Stimulated activated CD8-positive, alpha-beta memory T cell treated with anti-CD3 and anti-CD28 coated beads, Interleukin-4, amount 100 ng/mL, for 24 hours (primary cell): ENCODE measurements around the gene MRPL9.
"Not testable (repeated sequence)": the region's sequence is repeated elsewhere in the genome, so short reads cannot be mapped to it uniquely, and the experiment has no call there.

Experiments
- DNase-seq: peaks from one replicate; pipeline ENCODE4 v3.0.0-alpha.2; 2020; ENCODE audit warnings: low read depth

Gene MRPL9

DNA sequence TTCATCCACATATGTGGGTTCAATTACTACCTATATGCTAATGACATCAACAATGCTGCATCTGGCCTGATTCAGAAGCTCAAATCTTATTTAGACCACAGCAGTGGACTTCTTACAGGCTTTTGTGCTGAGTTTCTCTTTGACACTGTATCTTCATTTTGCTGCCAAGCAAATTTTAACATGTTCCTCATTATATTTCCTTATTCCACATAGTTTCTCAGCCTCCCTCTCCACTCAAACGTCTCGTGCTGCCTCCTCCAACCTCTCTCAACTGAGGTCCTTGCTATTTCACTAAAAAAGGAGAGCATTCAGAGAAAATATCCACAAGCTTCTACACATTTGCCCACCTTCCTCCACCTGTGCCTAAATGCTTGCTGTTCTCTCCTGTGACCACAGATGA is 20.5 kb upstream of the MRPL9 start:
- DNase-seq, result no peak

DNA sequence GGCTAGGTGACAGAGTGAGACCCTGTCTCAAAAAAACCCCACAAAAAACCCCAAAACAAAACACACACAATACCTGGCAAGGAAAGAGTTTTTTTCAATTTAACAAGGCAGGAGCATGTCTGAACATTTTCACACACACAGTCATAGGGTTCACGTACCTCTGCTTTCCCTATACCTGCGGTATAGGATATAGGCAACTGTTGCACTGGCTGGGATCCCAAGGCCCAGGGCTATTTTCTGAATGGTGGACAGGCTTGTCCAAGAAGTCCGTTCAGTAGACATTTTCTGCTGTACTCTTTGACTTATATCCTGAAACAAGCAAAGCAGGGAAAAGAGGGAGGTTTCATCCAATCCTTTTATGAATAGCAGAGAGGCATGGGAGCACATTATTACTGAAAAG is 19.4 kb upstream of the MRPL9 start:
- DNase-seq, result no peak

DNA sequence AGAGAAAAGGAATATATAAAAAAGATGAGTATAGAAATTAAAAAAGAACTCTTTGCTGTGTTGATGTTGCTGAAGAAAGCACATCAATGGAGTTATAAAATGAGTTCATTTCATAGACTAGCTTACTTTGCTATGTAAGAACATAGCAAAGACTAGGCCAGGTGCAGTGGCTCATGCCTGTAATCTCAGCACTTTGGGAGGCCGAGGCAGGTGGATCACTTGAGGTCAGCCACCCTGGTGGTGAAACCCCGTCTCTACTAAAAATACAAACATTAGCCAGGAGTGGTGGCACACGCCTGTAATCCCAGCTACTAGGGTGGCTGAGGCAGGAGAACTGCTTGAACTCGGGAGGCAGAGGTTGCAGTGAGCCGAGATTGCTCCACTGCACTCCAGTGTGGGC is 18.7 kb upstream of the MRPL9 start:
- not testable (repeated sequence) for DNase-seq

DNA sequence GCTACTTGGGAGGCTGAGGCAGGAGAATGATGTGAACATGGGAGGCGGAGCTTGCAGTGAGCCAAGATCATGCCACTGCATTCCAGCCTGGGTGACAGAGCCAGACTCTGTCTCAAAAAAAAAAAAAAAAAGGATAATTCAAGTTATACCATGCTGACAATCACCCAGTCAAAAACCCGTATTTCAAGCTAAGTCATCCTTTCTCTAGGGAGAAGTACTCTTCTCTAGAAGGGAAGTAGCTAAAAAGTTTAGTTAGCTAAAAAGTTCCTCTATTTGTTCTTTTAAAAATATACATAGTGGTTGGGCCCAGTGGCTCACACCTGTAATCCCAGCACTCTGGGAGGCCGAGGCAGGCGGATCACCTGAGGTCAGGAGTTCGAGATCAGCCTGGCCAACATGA is 17.4 kb upstream of the MRPL9 start:
- not testable (repeated sequence) for DNase-seq

DNA sequence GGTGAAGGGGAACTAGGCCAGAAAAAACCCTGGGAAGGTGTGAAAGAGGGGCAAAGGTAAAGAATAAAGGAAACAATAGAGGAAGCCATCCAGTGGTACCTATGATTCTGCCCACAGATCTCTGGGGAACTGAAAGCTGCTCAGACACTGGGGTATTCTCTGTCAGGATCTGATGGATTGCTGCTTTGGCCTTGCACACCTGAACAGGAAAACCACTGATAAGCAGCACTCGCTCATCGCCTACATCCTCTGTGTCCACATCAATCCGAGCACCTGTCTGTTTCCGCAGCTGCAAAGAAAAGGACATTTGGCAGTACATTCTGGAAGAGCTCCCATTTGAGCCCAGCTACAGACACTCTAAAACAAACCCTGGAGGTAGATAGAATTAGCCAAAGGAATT is 16.6 kb upstream of the MRPL9 start:
- no peak for DNase-seq

DNA sequence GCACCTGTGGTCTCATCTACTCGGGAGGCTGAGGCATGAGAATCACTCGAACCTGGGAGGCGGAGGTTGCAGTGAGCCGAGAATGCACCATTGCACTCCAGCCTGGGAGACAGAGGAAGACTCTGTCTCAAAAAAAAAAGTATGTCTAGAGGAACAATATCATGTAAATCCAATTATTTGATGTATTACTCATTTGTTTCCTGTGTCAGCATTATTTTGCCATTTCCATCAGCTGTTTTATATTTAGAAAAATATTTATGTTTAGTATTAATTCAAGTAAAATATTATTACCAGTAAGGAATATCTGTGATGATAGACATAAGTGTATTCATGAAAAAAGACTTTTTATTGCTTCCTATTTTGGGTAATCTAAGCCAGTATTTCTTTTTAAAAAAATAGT is 14.0 kb upstream of the MRPL9 start:
- no peak for DNase-seq

DNA sequence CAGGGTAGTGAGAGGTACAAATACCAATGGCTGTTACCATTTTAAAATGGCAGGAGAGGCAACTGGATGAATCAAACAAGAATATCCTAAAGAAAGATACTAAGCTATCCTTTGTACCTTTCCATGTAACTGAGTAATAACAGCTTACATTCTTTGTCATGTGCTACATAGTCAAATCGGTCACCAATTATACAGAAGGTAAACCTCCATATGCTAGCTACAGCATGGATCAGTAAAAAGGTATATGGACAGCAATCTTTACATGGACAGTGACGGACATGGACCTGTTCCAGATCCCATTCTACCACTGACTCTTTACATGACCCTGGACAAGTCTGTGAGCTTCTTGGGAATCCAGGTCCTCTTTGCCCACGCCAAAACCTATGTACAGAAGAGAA is 13.4 kb upstream of the MRPL9 start:
- DNase-seq, result no peak

DNA sequence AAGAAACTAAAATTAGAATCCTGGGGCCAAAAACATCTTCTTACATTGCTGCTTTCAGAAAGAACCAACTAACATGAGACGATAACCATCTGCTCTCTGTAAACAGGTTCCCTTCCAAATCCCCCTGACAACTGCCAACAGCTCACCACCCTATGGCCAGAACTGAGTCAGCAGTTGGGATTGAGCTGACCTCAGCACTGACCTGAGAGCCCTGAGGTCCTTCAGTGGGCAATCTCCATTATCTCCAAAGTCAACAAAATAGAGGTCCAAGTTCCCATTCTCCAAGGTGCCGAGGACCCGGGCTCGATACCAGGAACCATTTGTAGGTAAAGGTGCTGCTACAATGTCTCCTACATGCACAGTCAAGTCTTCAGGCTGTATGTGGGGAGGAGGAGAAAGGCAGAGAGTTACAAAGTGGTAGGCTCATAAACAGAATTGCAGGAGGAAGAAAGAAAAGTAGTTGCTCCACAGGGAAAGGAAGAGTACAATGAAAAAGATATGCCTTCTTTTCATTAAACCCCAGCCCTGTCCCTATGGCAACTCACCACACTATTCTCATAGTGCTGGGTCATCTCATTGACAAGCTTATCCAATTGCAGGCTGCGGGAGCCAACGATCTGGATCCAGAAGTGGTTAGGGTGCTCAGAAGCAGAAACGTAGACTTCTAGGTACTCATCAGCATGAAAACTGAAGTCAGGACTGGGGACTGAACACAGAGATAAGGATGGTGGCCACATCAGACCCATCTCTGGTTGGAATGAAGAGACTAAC is 12.8 kb upstream of the MRPL9 start:
- no peak for DNase-seq

DNA sequence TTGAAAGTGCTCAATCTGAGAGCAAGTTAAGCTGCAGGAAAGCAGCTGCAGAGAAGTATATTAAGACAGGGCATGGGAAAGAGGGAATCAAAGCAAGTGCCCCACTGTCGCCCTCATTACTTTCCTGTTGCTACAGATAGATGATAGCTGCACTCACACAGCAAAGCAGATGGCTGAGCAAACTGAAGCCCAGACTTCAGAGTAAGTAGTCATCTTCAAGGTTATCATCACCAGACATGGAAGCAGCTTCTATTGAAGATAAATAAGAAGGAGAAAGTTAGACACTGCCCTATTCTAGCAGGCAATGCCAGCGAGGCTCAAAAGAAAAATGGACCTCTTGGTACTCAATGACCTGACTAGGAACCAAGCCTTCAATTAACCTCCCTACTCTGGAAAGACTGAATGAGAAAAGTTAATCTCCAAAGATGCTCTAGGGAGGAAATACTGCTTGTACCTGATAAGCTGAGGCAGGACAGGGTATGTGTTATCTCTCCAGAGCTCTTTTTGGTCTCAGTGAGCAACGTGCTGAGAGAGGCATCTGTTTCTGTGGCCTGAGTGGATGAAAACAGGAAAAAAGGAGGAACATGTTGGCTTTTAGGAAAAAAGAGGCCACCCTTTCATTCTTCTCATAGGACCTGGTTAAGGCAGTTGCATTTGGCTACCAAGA is 11.1 kb upstream of the MRPL9 start:
- DNase-seq, result no peak

DNA sequence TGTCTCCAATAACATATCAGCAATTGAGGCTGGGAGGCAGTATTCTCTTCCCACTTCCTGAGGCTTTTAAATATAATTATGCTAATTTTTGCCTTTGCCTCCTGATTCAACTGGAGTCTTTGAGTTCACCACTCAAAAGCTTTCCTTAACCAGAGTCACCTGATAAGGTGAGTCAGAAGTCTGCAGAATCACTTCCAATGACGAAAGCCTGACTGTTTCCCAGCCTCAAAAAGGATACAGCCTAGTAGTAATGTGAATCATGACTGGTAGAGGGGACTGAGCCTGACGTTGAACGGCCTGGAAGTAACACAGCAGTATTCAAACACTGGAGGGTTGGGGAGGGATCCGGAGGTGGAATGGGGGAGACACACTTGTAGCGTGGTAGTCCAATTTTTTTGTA is 10.4 kb upstream of the MRPL9 start:
- no peak for DNase-seq

DNA sequence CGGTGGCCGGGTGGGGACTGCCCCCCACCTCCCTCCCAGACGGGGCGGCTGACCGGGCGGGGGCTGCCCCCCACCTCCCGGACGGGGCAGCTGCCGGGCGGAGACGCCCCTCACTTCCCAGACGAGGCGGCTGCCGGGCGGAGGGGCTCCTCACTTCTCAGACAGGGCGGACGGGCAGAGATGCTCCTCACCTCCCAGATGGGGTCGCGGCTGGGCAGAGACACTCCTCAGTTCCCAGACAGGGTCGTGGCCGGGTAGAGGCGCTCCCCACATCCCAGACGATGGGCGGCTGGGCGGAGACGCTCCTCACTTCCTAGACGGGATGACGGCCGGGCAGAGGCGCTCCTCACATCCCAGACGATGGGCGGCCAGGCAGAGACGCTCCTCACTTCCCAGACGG is 6.0 kb upstream of the MRPL9 start:
- DNase-seq, result not testable (repeated sequence)

DNA sequence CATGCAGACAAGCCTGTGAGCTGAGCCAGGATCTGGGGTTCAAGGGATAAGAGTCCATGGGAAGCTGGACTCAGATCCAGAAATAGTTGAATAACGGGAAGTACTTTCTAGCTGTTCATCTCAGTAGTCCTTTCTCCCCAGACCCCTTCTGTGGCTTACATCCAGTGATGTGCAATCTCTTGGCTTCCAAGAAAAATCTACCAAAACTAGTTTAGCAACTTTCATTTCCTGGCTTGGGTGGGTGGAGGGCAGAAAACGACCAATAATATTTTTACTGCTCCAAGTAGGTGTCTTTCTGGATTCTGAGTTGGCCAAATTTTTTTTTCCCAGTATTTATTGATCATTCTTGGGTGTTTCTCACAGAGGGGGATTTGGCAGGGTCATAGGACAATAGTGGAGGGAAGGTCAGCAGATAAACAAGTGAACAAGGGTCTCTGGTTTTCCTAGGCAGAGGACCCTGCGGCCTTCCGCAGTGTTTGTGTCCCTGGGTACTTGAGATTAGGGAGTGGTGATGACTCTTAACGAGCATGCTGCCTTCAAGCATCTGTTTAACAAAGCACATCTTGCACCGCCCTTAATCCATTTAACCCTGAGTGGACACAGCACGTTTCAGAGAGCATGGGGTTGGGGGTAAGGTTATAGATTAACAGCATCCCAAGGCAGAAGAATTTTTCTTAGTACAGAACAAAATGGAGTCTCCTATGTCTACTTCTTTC is 5.2 kb upstream of the MRPL9 start:
- not testable (repeated sequence) for DNase-seq

DNA sequence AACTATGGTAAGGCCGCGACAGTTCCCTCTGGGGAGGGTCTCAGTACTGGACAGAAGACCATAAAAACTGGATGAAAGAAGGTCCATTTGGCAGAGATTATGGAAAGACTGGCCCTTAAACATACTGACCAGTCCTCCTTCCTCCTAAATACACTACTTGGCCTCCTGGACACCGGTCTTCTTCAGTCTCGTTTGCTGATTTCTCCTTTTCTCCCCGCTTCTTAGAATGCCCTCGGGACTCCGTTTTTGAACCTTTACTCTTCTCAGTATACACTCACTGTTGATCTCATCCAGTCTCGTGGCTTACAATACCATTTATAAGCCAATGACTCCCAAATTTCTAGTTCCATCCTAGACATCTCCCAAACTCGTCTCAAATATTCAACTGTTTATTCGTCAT is 694 bp upstream of the MRPL9 start:
- DNase-seq, result no peak

DNA sequence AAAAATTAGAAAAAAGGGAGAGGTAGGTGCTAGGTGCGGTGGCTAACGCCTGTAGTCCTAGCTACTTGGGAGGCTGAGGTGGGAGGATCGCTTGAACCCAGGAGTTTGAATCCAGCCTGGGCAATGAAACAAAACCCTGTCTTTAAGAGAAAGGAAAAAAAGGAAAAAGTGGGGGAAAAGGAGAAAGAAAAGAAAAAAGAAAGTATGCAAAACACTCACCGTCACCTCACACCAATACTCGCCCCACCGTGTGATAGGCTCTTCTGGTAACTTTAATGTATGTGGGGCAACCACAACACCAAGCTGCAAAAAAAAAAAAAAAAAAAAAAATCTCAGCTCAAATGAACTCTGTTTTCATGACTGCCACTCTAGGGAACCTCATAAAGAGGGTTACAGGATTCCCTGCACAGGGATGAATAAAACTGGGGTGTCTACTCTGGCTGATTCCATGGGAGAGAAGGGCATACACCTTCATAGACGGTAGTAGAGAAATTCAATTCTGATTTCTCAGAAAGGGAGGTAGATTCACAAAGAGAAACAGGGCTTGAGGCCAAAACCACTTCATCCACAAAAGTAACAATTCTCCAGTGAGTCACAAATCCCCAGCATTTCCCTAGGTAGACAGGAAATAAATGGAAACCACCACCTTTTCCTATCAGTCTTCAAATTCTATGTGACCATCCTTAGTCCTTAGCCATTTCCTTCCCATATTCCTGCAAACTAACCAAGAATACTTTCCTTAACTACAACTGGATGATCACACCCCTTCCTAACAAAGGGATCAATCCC is 2.5 kb downstream of the MRPL9 start:
- DNase-seq, result no peak

DNA sequence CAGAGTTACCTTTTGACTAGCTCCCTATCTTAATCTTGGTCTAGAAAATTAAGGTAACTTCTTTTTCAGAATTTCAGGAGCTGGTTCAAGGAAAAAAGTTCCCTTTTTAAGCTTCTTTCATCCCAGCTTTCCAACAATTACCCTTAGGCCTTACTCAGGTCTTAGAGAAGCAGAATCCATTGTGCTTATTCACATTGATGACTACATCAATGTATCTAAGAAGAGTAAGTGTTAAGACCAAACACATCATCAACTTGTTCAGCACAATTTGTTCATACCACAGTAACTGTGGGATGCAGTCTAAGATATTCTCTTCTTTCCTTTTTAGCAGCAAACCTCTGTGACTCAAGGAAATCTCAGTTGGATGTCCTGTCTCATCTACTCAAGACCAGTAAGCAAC is 4.1 kb downstream of the MRPL9 start:
- no peak for DNase-seq

DNA sequence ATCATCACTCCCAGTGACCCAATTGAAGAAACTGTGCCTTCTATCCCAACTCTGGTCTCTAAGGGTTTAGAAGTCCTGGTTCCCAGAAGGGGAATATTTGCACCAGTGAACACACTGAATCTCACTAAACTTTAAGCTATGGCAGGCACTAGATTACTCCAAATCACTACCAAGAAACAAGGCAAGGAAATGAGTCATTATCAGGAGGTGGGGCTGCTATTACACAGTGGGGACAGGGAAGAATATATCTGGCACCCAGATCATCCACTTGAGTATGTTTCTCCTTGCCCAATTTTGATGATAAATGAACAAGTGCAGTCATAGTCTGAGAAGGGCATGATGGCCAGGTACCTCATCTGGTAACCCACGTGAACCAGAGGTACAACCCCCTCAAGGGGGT is 7.0 kb downstream of the MRPL9 start:
- DNase-seq, result no peak

DNA sequence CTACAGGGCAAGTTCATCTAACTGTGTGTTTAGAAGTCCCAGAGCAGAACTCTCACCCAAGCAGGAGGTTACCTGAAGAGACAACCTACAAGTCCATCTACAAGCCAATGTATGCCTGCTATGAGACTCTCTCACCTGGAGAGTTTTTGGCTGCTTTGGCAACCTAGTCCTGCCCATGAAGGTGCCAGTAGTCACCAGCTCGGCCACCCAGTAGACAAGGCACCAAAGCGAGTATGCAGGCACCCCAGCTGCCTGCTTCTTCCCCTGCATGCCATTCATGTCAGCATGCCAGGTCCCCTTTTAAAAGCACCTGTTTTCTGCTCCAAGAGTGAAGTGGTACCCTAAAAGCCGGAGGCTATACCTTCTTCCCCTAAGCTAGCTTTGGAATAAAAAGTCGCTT is 21.8 kb downstream of the MRPL9 start:
- DNase-seq, result no peak

DNA sequence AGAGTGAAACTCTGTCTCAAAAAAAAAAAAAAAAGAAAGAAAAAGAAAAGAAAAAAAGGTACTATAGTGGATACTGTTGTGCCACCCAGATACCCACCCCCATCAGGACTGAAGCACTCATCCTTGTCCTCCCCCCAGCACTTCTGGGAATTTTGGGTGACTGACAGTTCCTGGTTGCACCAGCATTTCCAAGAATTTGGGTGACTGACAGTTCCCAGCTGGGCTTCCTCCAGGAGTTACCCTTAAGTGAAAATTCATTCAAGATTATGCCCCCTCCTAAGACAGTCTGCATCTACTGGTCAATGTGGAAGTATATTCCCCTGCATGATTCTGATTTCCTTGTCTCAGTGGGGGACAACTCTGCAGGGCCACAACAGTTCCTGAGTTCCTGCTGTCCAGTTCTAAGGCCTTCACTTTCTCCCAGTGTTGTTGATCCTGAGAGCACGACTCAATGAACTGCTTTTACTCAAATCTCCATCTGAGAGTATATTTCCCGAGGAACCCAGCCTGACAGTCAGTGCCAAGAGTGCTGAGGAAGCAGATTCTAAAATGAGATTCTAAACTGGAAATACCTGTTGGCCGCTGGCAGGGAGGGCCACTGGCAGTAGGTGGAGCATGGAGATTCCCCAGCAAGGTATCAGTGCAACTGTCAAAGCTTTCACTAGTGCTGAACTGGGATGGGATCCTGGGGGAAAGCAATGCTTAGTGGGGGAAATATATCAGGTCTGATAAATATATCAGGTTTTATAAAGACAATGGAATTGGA is 23.5 kb downstream of the MRPL9 start:
- DNase-seq, result no peak

DNA sequence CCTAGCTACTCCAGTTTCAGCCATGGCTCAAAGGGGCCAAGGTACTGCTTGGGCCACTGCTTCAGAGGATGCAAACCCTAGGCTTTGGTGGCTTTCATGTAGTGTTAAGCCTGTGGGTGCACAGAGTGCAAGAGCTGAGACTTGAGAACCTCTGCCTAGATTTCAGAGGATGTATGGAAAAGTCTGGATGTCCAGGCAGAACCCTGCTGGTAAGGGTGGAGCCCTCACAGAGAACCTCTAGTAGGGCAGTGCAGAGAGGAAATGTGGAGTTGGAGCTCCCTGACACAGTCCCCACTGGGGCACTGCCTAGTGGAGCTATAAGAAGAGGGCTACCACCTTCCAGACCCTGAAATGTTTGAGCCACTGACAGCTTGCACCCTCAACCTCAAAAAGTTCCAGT is 25.8 kb downstream of the MRPL9 start:
- no peak for DNase-seq

DNA sequence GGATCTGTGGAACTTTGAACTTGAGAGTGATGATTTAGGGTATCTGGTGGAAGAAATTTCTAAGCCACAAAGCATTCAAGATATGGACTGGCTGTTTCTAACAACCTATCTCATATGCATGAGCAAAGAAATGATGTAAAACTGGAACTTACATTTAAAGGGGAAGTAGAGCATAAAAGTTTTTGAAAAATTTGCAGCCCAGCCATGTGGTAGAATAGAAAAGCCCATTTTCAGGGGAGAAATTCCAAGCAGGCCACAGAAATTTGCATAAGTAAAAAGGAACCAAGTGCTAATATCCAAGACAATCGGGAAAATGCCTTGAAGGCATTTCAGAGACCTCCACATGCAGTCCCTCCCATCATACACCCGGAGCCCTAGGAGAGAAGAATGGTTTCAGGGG is 26.3 kb downstream of the MRPL9 start:
- no peak for DNase-seq

DNA sequence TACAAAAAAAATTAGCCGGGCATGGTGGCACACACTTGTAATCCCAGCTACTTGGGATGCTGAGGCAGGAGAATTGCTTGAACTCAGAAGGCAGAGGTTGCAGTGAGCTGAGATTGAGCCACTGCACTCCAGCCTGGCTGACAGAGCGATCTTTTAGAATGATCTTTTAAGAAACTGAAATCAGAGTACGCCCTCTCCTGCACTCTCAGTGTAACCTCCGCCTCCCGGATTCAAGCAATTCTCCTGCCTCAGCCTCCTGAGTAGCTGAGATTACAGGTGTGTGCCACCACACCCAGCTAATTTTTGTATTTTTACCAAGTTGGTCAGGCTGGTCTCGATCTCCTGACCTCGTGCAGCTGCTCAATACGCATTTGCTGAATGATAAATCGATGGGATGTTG is 29.3 kb downstream of the MRPL9 start:
- DNase-seq, result not testable (repeated sequence)

DNA sequence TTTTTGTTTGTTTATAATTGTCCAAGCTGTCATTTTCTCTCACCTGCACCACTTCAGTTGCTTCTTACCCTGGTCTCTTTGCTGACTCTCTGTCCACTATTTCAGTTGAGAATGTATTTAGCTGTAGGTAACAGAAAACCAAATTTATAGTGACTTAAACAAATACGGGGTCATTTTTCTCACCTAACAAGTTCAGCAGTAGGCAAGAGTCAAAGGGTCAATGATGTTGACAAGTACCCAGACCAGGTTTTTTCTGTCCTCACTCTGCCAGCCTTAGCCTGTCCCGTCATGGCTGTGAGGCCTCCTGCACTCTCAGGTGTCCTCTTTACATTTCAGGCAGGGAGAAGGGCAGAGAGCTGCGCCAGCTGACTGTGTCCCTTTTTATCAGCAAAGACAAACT is 30.2 kb downstream of the MRPL9 start:
- DNase-seq, result no peak
